NCI-H345 (cell line): ENCODE measurements around the gene NMUR1.
"Not testable (repeated sequence)": the region's sequence is repeated elsewhere in the genome, so short reads cannot be mapped to it uniquely, and the experiment has no call there.

Source experiments
- DNase-seq: peaks from one replicate; lab custom pipeline; 2025; lab: John Stamatoyannopoulos, UW

Gene NMUR1

GRCh38 chr2:231530099-231531011, at the start of gene NMUR1:
Gene NMUR1, minus strand, starts transcription at chr2:231530445. Its CDS starts 84 bp downstream, at chr2:231530361.
- DNase-seq: peak; percentile 43

- no peak for DNase-seq
Observed at GRCh38 chr2:231579560-231579959, 49.3 kb upstream of the NMUR1 start.

- not testable (repeated sequence) for DNase-seq
Observed at GRCh38 chr2:231578655-231579054, 48.4 kb upstream of the NMUR1 start.

- no peak for DNase-seq
Observed at GRCh38 chr2:231576465-231576864, 46.2 kb upstream of the NMUR1 start.

- DNase-seq: no peak
Observed at GRCh38 chr2:231575612-231576256, 45.5 kb upstream of the NMUR1 start.

GRCh38 chr2:231573698-231574421, 43.6 kb upstream of the NMUR1 start:
- DNase-seq: no peak

- no peak for DNase-seq
Observed at GRCh38 chr2:231573096-231573495, 42.9 kb upstream of the NMUR1 start.

GRCh38 chr2:231571661-231572191, 41.5 kb upstream of the NMUR1 start:
- DNase-seq: no peak

GRCh38 chr2:231570915-231571314, 40.7 kb upstream of the NMUR1 start:
- DNase-seq: not testable (repeated sequence)

- peak; percentile 47 for DNase-seq
Observed at GRCh38 chr2:231568785-231569435, 38.7 kb upstream of the NMUR1 start.

GRCh38 chr2:231568098-231568784, 38.0 kb upstream of the NMUR1 start:
- no peak for DNase-seq

GRCh38 chr2:231567159-231567558, 36.9 kb upstream of the NMUR1 start:
- no peak for DNase-seq

- DNase-seq: no peak
Observed at GRCh38 chr2:231565887-231566594, 35.8 kb upstream of the NMUR1 start.

GRCh38 chr2:231563378-231563961, 33.2 kb upstream of the NMUR1 start:
- DNase-seq: peak; percentile 65

GRCh38 chr2:231557571-231558217, 27.4 kb upstream of the NMUR1 start:
- DNase-seq: peak; percentile 37

GRCh38 chr2:231556981-231557380, 26.7 kb upstream of the NMUR1 start:
- DNase-seq: no peak

- not testable (repeated sequence) for DNase-seq
Observed at GRCh38 chr2:231556496-231556895, 26.3 kb upstream of the NMUR1 start.

- DNase-seq: no peak
Observed at GRCh38 chr2:231554748-231555545, 24.7 kb upstream of the NMUR1 start.

- no peak for DNase-seq
Observed at GRCh38 chr2:231554327-231554726, 24.1 kb upstream of the NMUR1 start.
